KOPT-K1 (cell line): ENCODE data around the gene IPO4.
"Not testable (repeated sequence)": the region's sequence is repeated elsewhere in the genome, so short reads cannot be mapped to it uniquely, and the experiment has no call there.

Experiments used
- H3K27ac ChIP-seq: fragments of 200-600 bp; sonication (generic); 2 replicates; pipeline ENCODE4 v1.5.1; 2016; ENCODE audit warnings: antibody characterized with exemption, mild to moderate bottlenecking, low read depth, low read length; ENCODE audit not compliant: poor library complexity, severe bottlenecking
- H3K36me3 ChIP-seq: fragments of 200-600 bp; sonication (generic); 2 replicates; pipeline ENCODE4 v1.5.1; 2017; ENCODE audit warnings: antibody characterized with exemption, mild to moderate bottlenecking, low read length, moderate library complexity; ENCODE audit not compliant: insufficient read depth
- H3K9me3 ChIP-seq: fragments of 200-600 bp; sonication (generic); 2 replicates; pipeline ENCODE4 v1.5.1; 2017; ENCODE audit warnings: antibody characterized with exemption, low read length, mild to moderate bottlenecking; ENCODE audit not compliant: insufficient read depth, poor library complexity, severe bottlenecking

The IPO4 gene

GRCh38 chr14:24204163-24205146, 15.8 kb upstream of the IPO4 start:
- Histone ChIP-seq H3K27ac (no peak overlapping the region), H3K9me3 (peaks cover 19% of the 10 kb centered on the region), H3K36me3 (peaks cover 84% of the 10 kb centered on the region)

- Histone ChIP-seq H3K36me3 (peaks cover 79% of the 10 kb centered on the region), H3K9me3 (peaks cover 19% of the 10 kb centered on the region)
- H3K27ac ChIP-seq, result not testable (repeated sequence)
Measured at GRCh38 chr14:24203249-24203886, 14.8 kb upstream of the IPO4 start.

- H3K27ac ChIP-seq, result not testable (repeated sequence)
- H3K36me3 ChIP-seq, result peaks cover 71% of the 10 kb centered on the region
- H3K9me3 ChIP-seq, result peaks cover 19% of the 10 kb centered on the region
Measured at GRCh38 chr14:24202538-24202937, 13.9 kb upstream of the IPO4 start.

DNA sequence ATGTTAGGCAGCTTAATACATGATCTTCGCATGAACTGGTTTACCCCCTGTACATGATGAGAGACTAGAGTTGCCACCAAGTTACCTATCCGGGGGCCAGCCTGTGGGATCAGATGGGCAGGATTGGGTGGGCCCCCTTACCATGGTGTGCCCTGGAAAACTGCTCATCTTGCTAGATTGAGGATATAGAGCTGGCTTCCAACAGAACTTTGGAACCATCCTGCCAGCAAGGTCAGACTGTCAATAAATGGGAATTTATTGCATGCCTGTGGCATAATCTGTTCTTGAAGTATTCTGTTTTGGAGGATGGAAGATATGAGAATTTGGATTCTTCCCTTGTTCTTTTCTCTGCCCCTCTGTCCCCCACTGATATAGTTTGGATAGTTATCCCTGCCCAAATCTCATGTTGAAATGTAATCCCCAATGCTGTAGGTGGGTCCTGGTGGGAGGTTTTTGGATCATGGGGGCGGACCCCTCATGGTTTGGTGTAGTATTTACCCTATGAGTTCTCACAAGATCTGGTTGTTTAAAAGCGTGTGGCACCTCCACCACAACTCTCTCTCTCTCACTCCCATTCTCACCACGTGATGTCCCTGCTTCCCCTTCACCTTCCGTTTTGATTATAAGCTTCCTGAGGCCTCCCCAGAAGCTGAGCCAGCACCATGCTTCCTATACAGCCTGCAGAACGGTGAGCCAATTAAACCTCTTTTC, 10.4 kb upstream of the IPO4 start:
- Histone ChIP-seq H3K36me3 (peaks cover 41% of the 10 kb centered on the region), H3K27ac (no peak overlapping the region), H3K9me3 (peaks cover 19% of the 10 kb centered on the region)

DNA sequence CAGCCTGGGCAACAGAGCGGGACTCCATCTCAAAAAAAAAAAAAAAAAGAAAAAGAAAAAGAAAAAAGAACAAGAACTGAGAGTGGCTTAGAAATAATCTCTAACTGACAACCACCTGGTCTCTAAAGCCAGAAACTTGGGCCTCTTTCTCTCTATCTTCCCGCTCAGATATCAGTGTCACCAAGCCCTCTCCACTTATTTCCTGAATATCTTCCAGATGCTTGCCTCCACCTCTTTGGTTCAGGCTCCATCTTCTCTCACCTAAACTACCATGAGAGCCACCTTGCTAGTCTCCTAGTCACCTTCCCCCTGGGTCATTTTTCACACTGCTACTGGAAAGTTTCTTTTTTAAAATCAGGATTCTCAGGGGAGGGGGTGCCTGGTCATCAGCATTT, 8.4 kb upstream of the IPO4 start:
- Histone ChIP-seq H3K36me3 (peaks cover 40% of the 10 kb centered on the region), H3K27ac (no peak overlapping the region), H3K9me3 (peaks cover 6% of the 10 kb centered on the region)

DNA sequence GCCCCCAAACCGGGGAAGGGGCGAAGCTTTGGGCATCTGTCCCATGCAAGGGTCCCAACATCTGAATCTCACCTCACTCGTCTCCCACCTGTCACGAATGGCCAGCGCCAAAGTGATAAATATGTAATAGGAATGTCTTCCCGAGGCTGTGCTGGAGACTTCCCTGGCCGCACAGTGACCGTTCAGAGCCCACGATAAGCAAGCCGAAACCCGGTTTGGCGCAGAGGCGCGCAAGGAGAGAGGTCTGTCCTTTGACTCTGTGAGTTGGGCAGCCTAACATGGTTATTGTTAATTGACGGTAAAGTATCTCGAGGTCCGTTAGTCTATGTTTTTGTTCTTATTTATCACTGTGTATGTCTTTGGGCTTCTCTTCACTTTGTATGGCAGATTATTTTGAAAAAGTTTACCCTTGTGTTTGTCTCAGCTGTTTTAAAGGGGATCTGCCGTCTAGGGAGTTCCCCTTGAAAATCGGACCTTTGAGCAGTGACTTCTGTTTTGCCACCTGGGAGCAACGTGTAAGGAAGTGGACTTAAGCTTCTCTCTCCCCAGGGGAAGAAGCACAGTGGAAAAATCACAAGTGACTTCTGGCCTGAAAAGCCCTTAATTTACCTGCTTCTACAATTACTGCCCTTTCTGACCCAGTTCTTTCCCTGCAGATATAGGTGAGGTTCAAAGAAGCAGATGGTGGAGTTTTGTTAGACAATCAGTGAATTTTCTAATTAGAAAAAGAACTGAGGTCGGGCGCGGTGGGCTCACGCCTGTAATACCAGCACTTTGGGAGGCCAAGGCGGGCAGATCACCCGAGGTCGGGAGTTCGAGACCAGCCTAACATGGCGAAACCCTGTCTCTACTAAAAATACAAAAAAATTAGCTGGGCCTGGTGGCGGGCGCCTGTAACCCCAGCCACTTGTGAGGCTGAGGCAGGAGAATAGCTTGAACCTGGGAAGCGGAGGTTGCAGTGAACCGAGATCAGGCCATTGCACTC, 7.7 kb upstream of the IPO4 start:
- Histone ChIP-seq H3K27ac (peak overlapping the region; percentile 98), H3K9me3 (peaks cover under 1% of the 10 kb centered on the region), H3K36me3 (peaks cover 40% of the 10 kb centered on the region)

GRCh38 chr14:24195186-24196070, 6.8 kb upstream of the IPO4 start, which contains the start of gene TM9SF1:
TSS of gene TM9SF1 (minus strand) at chr14:24195441. CDS start at chr14:24195019, 422 bp downstream.
- peaks cover 44% of the 10 kb centered on the region for H3K36me3 ChIP-seq
- peak within 1 kb of the TSS; percentile 98 for H3K27ac ChIP-seq
- no peaks in the 10 kb centered on the region for H3K9me3 ChIP-seq

GRCh38 chr14:24194873-24195185, 6.2 kb upstream of the IPO4 start:
- peaks cover 47% of the 10 kb centered on the region for H3K36me3 ChIP-seq
- peak overlapping the region; percentile 98 for H3K27ac ChIP-seq
- no peaks in the 10 kb centered on the region for H3K9me3 ChIP-seq

DNA sequence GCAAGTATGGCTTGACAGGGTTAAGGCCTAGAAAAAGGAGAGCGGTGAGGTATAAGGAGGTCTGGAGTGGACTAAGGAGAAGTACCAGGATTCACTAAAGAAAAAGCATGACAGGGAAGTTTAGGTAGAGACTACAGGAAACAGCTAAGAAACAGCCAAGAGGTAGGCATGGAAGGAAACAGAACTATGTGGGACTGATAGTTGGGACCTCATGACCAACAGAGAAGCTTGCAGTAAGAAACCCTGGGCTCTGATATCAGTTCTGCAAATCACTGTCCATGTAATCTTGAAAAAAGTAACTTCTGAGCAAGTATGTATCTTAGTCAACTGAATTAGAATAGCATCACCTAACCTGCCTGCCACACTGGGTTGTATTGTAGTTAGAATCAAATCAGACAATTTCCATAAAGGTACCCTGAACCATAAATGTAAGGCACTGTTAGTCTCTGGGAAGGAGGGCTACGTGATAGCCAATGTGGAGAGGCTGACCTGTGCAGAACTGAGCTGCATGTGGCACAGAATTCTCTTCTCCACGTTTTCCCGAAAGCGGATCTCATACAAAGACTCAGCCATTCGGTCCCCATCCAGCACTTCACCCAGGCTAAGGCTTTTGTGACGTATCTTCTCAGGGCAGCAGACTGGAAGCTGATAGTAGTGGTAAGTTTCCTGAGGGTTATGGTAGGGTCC, 5.7 kb upstream of the IPO4 start:
- Histone ChIP-seq H3K36me3 (peaks cover 47% of the 10 kb centered on the region), H3K27ac (peak overlapping the region; percentile 98), H3K9me3 (no peaks in the 10 kb centered on the region)

DNA sequence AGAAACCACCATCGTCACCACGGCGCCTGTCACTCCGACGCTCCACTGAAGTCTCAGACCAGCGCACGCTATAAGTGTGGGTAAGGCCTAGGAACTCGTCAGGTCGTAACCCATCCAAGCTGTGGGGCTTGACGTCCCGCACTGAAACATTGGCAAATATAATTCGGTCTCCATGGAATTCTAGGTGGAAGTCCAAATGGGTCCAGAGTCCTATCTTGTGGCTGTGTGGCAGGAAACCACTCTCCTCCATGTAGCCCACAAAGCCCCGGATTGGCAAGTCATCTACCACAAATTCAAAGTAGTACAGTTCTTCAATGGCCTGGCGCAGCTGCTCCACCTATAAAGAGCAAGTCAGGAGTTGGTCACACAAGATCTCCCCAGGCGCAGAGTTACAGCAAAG, 4.3 kb upstream of the IPO4 start:
- H3K27ac ChIP-seq, result no peak overlapping the region
- peaks cover 40% of the 10 kb centered on the region for H3K36me3 ChIP-seq
- no peaks in the 10 kb centered on the region for H3K9me3 ChIP-seq

DNA sequence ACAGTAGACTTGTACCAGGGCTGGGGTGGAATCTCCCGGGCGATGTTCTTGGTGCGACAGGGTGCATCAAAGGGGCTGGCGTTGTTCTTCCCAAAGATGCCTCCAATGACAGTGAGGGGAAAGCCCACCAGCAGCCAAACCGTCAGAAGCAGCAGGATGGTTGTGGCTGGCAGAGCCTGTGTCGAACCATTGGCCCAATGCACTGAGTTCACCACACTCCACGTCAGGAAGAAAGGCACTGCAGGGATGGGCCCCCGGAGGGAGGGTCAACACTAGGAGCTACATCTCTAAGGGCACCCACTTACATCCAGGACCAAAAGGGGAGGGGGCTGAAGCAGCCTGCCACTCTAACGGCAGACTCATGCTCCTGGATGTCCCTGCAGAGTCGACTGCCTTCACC, 1.8 kb upstream of the IPO4 start:
- H3K36me3 ChIP-seq, result peaks cover 57% of the 10 kb centered on the region
- H3K9me3 ChIP-seq, result no peaks in the 10 kb centered on the region
- no peak overlapping the region for H3K27ac ChIP-seq

GRCh38 chr14:24189460-24189859, 844 bp upstream of the IPO4 start:
- Histone ChIP-seq H3K27ac (peak overlapping the region; percentile 66), H3K9me3 (no peaks in the 10 kb centered on the region), H3K36me3 (peaks cover 67% of the 10 kb centered on the region)

DNA sequence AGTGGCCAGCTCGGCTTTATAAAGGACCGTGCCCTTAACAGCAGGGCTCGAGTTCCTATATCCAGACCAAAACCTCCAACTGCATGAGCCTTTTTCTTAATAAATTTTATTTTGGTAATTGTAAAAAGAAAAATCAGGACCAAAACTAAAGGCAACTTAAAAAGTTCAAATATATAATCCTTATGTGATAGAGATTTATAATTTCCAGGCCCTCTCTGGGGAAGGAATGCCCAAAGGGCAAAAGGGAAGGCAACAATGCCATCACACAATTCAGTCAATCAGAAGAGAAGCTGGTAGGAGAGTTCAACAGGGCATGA, 401 bp upstream of the IPO4 start:
- Histone ChIP-seq H3K9me3 (no peaks in the 10 kb centered on the region), H3K36me3 (peaks cover 68% of the 10 kb centered on the region), H3K27ac (peak overlapping the region; percentile 66)
